ENCODE measurements around the gene CLSTN2.

The CLSTN2 gene

GRCh38 chr3:140196970-140197369 is 262.0 kb downstream of the CLSTN2 start:
- no peak for DNase-seq
- H3K27ac Mint-ChIP-seq, result no peak overlapping the region
- no peaks in the 10 kb centered on the region for H3K4me1 Mint-ChIP-seq
- no peak for TF ChIP-seq CTCF (IDR thresholded peaks at IDR 0.05)
- no peaks in the 10 kb centered on the region for H3K36me3 Mint-ChIP-seq (ENCODE audit: low read depth)
- no peak overlapping the region for H3K4me3 Mint-ChIP-seq
- peaks cover 5% of the 10 kb centered on the region for H3K27me3 Mint-ChIP-seq (ENCODE audit: low read depth, poor library complexity)
- peaks cover 19% of the 10 kb centered on the region for H3K9me3 Mint-ChIP-seq

DNA sequence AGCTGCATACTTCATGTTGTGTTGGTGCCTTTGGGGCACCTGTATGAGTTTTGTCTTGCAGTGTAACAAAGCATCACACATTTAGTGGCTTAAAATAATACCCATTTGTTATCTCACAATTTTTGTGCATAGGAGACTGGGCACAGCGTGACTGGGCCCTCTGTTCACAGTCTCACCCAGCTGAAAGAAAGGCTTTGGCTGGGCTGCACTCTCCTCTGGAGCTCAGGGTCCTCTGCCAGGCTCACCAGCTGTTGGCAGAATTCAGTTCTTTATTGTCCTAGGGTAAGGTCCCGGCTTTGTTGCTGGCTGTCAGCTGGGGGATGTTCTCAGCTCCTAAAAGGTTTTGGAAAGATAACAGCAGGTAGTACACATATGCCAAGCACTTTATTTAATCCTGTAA is 263.3 kb downstream of the CLSTN2 start:
- no peak for TF ChIP-seq CTCF (IDR thresholded peaks at IDR 0.05)

DNA sequence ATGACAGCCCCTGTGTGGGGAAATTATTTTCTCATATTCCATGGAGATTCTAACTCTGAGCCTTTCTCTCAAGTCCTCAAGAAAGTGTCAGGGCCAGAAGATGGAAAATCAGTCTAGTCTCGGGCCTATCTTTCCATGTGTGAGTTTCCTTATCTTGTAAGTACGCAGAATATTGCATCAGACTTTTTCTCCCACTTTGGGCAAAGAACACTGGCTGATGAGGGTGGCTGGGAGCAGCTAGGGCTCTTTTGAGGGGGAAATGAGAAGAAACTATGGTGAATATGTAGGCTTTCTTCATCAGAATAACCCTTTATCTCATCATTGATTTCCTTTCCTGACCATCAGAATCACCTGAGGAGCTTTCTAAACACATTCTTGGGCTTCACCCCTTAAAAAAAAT is 264.0 kb downstream of the CLSTN2 start:
- Mint-ChIP-seq H3K9me3 (peaks cover 4% of the 10 kb centered on the region), H3K4me1 (no peaks in the 10 kb centered on the region), H3K4me3 (no peak overlapping the region), H3K36me3 (ENCODE audit: low read depth) (no peaks in the 10 kb centered on the region), H3K27me3 (ENCODE audit: low read depth, poor library complexity) (peaks cover 19% of the 10 kb centered on the region), H3K27ac (no peak overlapping the region)
- no peak for DNase-seq
- TF ChIP-seq CTCF (IDR thresholded peaks at IDR 0.05), result no peak

More for the DNA sequence above, 263.3 kb downstream of the CLSTN2 start:
- Mint-ChIP-seq H3K9me3 (peaks cover 12% of the 10 kb centered on the region), H3K4me3 (no peak overlapping the region), H3K4me1 (no peaks in the 10 kb centered on the region), H3K27ac (no peak overlapping the region), H3K27me3 (ENCODE audit: low read depth, poor library complexity) (peaks cover 13% of the 10 kb centered on the region), H3K36me3 (ENCODE audit: low read depth) (no peaks in the 10 kb centered on the region)
- no peak for DNase-seq

- Mint-ChIP-seq H3K4me3 (no peak overlapping the region), H3K27ac (no peak overlapping the region), H3K27me3 (ENCODE audit: low read depth, poor library complexity) (peaks cover 20% of the 10 kb centered on the region), H3K9me3 (no peaks in the 10 kb centered on the region), H3K4me1 (no peaks in the 10 kb centered on the region), H3K36me3 (ENCODE audit: low read depth) (no peaks in the 10 kb centered on the region)
- DNase-seq, result no peak
- TF ChIP-seq CTCF (IDR thresholded peaks at IDR 0.05), result no peak
These were observed 264.8 kb downstream of the CLSTN2 start for GRCh38 chr3:140199743-140200142.

GRCh38 chr3:140203510-140203909 is 268.5 kb downstream of the CLSTN2 start:
- H3K9me3 Mint-ChIP-seq, result no peaks in the 10 kb centered on the region
- no peak for DNase-seq
- no peak for TF ChIP-seq CTCF (IDR thresholded peaks at IDR 0.05)
- H3K27ac Mint-ChIP-seq, result no peak overlapping the region
- H3K27me3 Mint-ChIP-seq (ENCODE audit: low read depth, poor library complexity), result peaks cover 22% of the 10 kb centered on the region
- no peak overlapping the region for H3K4me3 Mint-ChIP-seq
- no peaks in the 10 kb centered on the region for H3K36me3 Mint-ChIP-seq (ENCODE audit: low read depth)
- no peaks in the 10 kb centered on the region for H3K4me1 Mint-ChIP-seq

GRCh38 chr3:140204271-140204984 is 269.4 kb downstream of the CLSTN2 start:
- no peaks in the 10 kb centered on the region for H3K36me3 Mint-ChIP-seq (ENCODE audit: low read depth)
- no peak overlapping the region for H3K4me3 Mint-ChIP-seq
- DNase-seq, result no peak
- no peak overlapping the region for H3K27ac Mint-ChIP-seq
- peaks cover 31% of the 10 kb centered on the region for H3K27me3 Mint-ChIP-seq (ENCODE audit: low read depth, poor library complexity)
- no peaks in the 10 kb centered on the region for H3K4me1 Mint-ChIP-seq
- no peak for TF ChIP-seq CTCF (IDR thresholded peaks at IDR 0.05)
- H3K9me3 Mint-ChIP-seq, result no peaks in the 10 kb centered on the region

Data from nephron progenitor cell (in vitro differentiated cells).